ENCODE results near the gene RLN3. TPM values are rescaled to one million over a fixed set of nuclear protein-coding genes. Genes with fewer than 3 reads are reported as not detected.

The RLN3 gene
- total and polyA plus RNA-seq, 9 of the 15 experiments (the other 6 are each of a cell fraction or from before 2014, with no cell fraction given): 0.31 to 1.2 (median 0.71) TPM; not detected in 6

GRCh38 chr19:13979244-13979615 lies 48.7 kb upstream of the RLN3 start:
- no peaks in the 10 kb centered on the region for H4K20me1 ChIP-seq (replicated peaks; ENCODE audit: control insufficient read depth, insufficient read depth, low read length)
- H3K4me1 ChIP-seq (replicated peaks in 1 of 2; ENCODE audit: control insufficient read depth in 2 of 2, insufficient read depth in 2 of 2, low read length in 2 of 2): peaks cover 0 to 56% of the 10 kb centered on the region in 2 experiments; a peak in 2 of 5 replicates
- no peak overlapping the region for H3K27ac ChIP-seq (ENCODE audit: extremely low read depth, low read depth, low read length)
- peak overlapping the region in 1 of 2 experiments; percentile 71; a peak in 2 of 4 replicates for H3K9ac ChIP-seq (ENCODE audit: insufficient read depth in 1 of 2, low read depth in 2 of 2, low read length in 2 of 2)
- no peak overlapping the region for H3K4me2 ChIP-seq (ENCODE audit: insufficient read depth, low read length)
- no peak for FAIRE-seq
- no peak overlapping the region for H2AFZ ChIP-seq (ENCODE audit: low read depth, low read length)
- WGBS (ENCODE audit: insufficient coverage, low coverage, missing lambda C conversion rate): 71% methylated on average over 9 of the region's 12 CpGs
- H3K79me2 ChIP-seq (ENCODE audit: control insufficient read depth, insufficient read depth, low read length): no peaks in the 10 kb centered on the region
- peaks cover 47% of the 10 kb centered on the region; the same call in 1 of the 3 replicates for H3K36me3 ChIP-seq (ENCODE audit: control insufficient read depth, insufficient read depth, low read length)
- H3K9me3 ChIP-seq (replicated peaks; ENCODE audit: control insufficient read depth, insufficient read depth, low read depth, low read length): no peaks in the 10 kb centered on the region
- no peak for ATAC-seq
- no peak for DNase-seq (ENCODE audit: extremely low read depth in 1 of 4, low spot score in 3 of 4)
- TF ChIP-seq POLR2G (IDR thresholded peaks at IDR 0.05; ENCODE audit: low read depth, low read length) (0 out of 2 replicates have a peak, but pooled peaks have one; percentile 41), KLF10 (CRISPR knock-in tag; IDR thresholded peaks at IDR 0.05) (no peak)
- no peaks in the 10 kb centered on the region for H3K9me1 ChIP-seq (ENCODE audit: control insufficient read depth, insufficient read depth, low read length)
- H3K27me3 ChIP-seq (ENCODE audit: control insufficient read depth in 2 of 2, insufficient read depth in 2 of 2, low read length in 2 of 2): no peaks in the 10 kb centered on the region
- ChIA-PET CTCF (ENCODE audit: low intra/inter-chr PET ratio) (no interaction called here), POLR2A (interaction anchor here (1.3 kb wide), 1 partner anchor 11 kb away, joined by 3 read pairs; no protein-coding TSS in a partner anchor)
- in situ Hi-C loops (cut with MboI) (no loop called here), intact Hi-C loops (cut with micrococcal nuclease) (no loop called here)
- BruUV-seq (replicated peaks): no TSS peak
- no peak overlapping the region for H3K4me3 ChIP-seq

- BruUV-seq (replicated peaks): no TSS peak
- Histone ChIP-seq H3K36me3 (ENCODE audit: control insufficient read depth, insufficient read depth, low read length) (peaks cover 44% of the 10 kb centered on the region; the same call in 1 of the 3 replicates), H3K9me3 (replicated peaks; ENCODE audit: control insufficient read depth, insufficient read depth, low read depth, low read length) (no peaks in the 10 kb centered on the region), H4K20me1 (replicated peaks; ENCODE audit: control insufficient read depth, insufficient read depth, low read length) (no peaks in the 10 kb centered on the region), H3K27me3 (ENCODE audit: control insufficient read depth in 2 of 2, insufficient read depth in 2 of 2, low read length in 2 of 2) (no peaks in the 10 kb centered on the region), H2AFZ (ENCODE audit: low read depth, low read length) (no peak overlapping the region), H3K4me3 (no peak overlapping the region), H3K4me1 (replicated peaks in 1 of 2; ENCODE audit: control insufficient read depth in 2 of 2, insufficient read depth in 2 of 2, low read length in 2 of 2) (peaks cover 0 to 58% of the 10 kb centered on the region in 2 experiments; a peak in 2 of 5 replicates), H3K4me2 (ENCODE audit: insufficient read depth, low read length) (no peak overlapping the region), H3K27ac (ENCODE audit: extremely low read depth, low read depth, low read length) (no peak overlapping the region), H3K9ac (ENCODE audit: insufficient read depth in 1 of 2, low read depth in 2 of 2, low read length in 2 of 2) (peak overlapping the region in 1 of 2 experiments; percentile 71; a peak in 2 of 4 replicates), H3K79me2 (ENCODE audit: control insufficient read depth, insufficient read depth, low read length) (no peaks in the 10 kb centered on the region), H3K9me1 (ENCODE audit: control insufficient read depth, insufficient read depth, low read length) (no peaks in the 10 kb centered on the region)
- DNase-seq (ENCODE audit: extremely low read depth in 1 of 4, low spot score in 3 of 4): no peak
- CTCF ChIA-PET (ENCODE audit: low intra/inter-chr PET ratio): no interaction called here
- no peak for FAIRE-seq
- intact Hi-C loops (cut with micrococcal nuclease): no loop called here
- POLR2A ChIA-PET: interaction anchor here (1.3 kb wide), 1 partner anchor 12 kb away, joined by 3 read pairs; no protein-coding TSS in a partner anchor
- ATAC-seq: no peak
- WGBS (ENCODE audit: insufficient coverage, low coverage, missing lambda C conversion rate): 83% methylated on average over 10 of the region's 12 CpGs
- in situ Hi-C loops (cut with MboI): no loop called here
- no peak for TF ChIP-seq THRA (IDR thresholded peaks at IDR 0.05)
- no peak for TF ChIP-seq PPARD (CRISPR knock-in tag; IDR thresholded peaks at IDR 0.05)
- TF ChIP-seq NR0B1 (IDR thresholded peaks at IDR 0.05; ENCODE audit: partially characterized antibody): no peak
- TF ChIP-seq RFX5 (IDR thresholded peaks at IDR 0.05; ENCODE audit: low read depth, low read length): no peak
- TF ChIP-seq ZNF518B (CRISPR knock-in tag; IDR thresholded peaks at IDR 0.05): no peak
- TF ChIP-seq TSC22D4 (tag; IDR thresholded peaks at IDR 0.05): no peak
- no peak for TF ChIP-seq HEY1 (CRISPR knock-in tag; IDR thresholded peaks at IDR 0.05; ENCODE audit: borderline replicate concordance)
Observed at GRCh38 chr19:13979686-13980085, 48.3 kb upstream of the RLN3 start.

Data from K562 (cell line).